Colon (tissue), 2 donors: Measurements from ENCODE around the gene GYPC.

ENCODE experiments used
- FAIRE-seq: peaks from 2 replicates; lab custom pipeline; 2012; peaks lifted over from hg19 to GRCh38; lab: Jason Lieb, UNC
- donor health status: control.
- donor health status: control.

The GYPC gene

DNA sequence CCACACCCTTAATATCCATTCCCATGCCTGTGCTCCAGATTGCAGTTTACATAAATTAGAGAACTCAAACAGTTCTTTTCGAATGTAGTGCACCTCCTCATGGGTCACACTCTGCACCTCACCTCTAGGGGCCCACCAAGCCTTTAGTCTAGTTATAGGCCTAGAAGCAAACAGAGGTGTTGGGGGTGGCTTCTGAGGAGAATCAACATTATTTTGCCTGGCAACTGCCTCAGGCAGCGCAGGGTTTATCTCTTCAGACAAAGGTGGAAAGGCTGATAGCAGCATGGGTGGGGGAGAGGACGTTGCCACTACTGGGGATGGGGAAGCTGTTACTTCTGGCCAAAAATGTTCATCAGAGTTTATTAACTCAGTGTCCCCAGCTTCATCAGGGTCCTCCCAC, 5.0 kb upstream of the GYPC start:
- FAIRE-seq: no peak

- FAIRE-seq: no peak
Observed at GRCh38 chr2:126652323-126652891, 3.6 kb upstream of the GYPC start.

DNA sequence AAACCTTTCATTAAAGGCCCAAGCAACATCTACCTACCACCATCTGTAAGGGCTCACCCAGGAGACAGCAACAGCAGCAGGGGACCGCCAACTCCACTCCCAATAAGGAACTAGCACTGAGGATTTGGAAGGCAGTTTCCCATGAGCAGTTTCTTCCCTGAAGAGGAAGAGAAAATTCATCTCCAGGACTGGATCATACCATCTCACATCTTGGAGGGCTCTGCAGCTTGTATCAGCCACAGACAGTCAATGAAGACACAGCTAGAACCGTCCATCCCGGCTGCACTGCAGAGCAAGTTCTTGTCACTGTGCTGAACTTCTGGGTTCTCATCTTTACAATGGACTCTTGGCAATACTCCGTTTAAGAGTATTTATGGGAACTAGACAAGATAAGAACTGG, 2.8 kb upstream of the GYPC start:
- no peak for FAIRE-seq

- FAIRE-seq: no peak
Observed at GRCh38 chr2:126653761-126654160, 2.2 kb upstream of the GYPC start.

DNA sequence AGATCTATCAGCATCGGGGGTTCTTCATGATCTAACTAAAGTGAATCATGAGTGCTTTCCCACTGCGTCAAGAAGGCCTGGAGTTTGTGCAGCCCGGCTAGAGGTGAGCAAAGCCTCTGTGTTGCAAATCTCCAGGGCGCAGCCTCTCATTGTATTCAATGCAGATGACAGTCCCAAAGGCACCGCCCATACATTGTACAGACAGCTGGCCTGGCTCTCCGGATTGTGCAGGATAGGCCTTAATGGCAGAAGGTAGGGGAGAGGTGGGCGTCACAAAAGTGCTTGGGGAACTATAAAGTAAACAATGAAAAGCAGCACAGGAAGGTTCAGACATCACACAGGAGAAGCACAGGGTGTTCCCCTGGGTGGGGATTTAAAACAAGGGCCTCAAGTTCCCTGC, 907 bp upstream of the GYPC start:
- FAIRE-seq: no peak

GRCh38 chr2:126656431-126657147, 631 bp downstream of the GYPC start:
- no peak for FAIRE-seq

DNA sequence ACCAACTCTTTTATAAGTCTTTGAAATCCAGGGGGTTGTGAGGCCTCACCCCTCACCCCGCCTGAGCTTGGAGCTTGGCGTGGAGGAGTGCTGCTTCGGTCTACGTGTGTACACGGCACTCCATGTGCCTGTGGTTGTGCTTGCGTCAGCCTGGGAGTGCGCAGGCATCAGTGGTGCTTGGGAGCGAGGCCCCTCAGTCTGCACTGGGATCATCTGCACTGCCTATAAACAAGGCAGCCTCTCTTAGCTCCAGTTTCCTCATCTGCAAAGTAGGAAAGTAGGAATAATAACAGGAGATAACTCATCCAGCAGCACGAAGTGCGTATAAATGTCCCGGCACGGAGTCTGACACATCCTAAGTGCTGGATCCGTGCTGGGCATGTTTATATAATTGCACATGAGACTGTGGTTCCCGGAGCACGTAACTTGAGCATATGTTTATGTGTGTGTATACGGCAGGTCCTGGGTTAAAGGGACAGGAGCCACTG, 1.2 kb downstream of the GYPC start:
- FAIRE-seq: no peak

DNA sequence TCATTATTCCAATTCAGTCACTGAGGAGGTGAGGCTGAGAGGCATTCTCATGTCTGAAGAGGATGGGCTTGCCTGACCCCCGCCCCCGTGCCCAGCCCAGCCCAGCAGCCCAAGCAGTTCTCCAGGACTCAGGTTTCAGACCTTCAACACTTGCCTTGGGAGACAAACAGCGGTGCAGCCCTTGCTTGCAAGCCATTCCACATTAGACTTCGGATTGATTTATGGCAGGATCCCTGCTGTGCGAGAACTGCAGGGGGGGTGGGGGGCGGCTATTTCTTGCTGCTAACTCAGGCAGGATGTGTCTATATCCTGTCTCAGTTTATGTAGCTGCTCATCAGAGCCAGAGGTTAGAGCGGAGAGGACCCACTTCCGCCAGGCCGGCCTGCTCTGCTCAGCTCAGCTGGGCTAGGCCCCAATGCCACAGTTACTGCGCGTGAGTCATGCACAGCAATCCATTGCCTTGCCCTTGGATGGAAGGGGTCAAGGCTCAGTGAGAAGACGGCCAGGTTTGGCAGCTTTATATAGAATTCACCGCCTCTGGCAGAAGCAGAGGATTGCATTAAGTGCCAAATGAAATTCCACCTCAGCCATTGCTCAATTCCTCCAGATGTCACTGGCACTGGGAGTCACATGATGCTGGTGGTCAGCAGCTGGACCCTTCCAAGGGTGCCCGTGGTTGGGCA, 1.8 kb downstream of the GYPC start:
- FAIRE-seq: no peak

- FAIRE-seq: no peak
Observed at GRCh38 chr2:126658319-126658904, 2.5 kb downstream of the GYPC start.

DNA sequence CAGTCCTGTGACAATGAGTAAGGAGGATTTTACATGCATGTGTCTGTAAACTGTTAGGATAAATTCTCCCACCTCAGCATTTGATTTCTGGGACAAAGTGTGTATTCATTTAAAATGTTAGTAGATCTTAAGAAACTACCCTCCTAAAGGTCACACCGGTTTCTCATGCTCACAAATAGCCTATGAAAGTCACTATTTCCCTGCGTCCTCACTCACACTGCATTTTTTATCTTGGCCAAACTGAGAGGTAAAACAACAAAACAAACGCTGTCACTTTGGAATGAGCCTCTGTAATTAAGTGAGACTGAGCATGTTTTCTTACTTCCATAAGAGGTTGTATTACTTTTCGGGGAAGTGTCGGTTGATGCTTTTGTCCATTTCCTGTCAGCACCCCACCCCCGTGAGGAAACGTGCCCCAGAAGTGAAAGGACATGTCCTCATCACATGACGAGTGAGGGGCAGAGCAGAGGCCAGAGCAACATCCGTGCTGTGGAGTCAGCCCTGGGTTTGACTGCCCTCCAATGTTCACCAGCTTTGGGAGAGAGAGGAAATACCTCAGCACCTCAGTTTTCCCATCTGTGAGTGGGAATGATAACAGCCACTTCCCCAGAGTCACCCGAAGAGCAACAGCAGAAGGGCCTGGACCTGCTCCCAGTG, 3.1 kb downstream of the GYPC start:
- FAIRE-seq: no peak

- FAIRE-seq: no peak
Observed at GRCh38 chr2:126659562-126660467, 3.9 kb downstream of the GYPC start.

DNA sequence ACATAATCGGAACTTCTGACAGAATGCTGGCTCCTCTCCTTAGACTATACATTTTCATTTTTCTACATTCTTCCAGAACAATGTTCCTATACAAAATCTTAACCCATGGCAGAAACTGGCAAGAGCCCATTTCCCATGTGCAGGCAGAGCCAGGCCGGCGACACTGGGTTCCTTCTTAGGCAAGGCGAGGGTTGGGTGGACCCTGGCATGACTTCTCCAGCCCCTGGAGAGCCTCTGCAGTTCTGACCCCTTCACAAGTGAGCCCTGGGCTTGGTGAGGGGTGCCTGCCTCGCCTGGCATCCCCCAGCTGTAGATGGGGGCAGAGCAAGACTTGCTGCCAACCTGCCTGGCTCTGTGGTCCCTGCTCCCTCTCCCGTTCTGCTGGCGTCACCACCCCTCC, 5.0 kb downstream of the GYPC start:
- FAIRE-seq: no peak

- no peak for FAIRE-seq
Observed at GRCh38 chr2:126661702-126662500, 5.9 kb downstream of the GYPC start.

- FAIRE-seq: no peak
Observed at GRCh38 chr2:126662621-126663020, 6.7 kb downstream of the GYPC start.

DNA sequence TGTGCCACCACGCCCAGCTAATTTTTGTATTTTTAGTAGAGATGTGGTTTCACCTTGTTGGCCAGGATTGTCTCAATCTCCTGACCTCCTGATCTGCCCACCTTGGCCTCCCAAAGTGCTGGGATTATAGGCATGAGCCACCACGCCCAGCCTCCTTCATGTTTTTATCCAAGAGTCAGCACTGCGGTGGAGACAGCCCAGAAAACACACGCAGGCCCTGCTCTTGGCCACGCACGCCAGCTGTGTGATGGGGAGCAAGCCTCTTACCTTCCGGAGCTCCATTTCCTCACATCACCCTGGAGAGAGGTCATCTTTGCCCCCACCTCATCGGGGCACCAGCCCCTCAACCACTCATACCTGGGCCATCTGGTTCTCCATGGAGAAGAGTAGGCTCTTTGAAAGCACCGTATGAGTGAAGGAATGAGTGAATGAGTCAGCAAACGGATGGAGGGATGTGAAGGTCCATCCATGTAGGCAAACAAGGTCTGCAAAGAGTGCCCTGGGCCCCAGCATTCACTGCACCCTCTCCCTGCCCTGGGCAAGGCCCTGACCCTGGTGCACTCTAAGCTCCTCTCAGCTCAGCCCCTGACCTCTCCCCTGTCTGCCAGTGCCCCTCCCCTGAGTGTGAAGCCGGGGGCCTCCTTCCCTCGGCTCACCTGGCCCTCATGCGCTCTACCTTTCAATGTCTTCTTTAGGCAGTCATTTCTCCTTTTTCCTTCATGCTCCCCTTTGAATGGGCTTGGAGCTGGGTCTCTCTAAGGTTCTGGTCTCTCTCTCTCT, 7.4 kb downstream of the GYPC start:
- FAIRE-seq: no peak

- FAIRE-seq: no peak
Observed at GRCh38 chr2:126664234-126664633, 8.3 kb downstream of the GYPC start.

GRCh38 chr2:126664639-126665038, 8.7 kb downstream of the GYPC start:
- FAIRE-seq: no peak

- FAIRE-seq: no peak
Observed at GRCh38 chr2:126665483-126665882, 9.5 kb downstream of the GYPC start.

DNA sequence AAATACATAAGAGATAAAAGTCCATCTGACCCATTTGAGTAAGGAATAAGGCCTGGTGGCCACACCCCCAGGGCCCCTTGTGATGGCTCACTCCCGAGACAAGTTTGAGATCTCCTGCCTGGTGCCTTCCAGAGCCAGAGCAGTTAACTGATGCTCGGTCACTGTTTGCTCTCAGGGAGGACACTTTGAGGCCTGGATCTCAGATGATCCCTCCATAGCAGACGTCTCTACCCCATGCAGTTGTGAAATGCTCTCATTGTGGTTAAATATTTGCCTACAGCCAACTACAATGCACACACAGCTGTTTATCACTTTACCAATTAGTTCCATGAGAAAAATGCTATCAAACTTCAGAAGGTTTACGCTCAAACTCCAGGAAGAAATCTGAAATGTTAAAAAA, 12.3 kb downstream of the GYPC start:
- FAIRE-seq: no peak

DNA sequence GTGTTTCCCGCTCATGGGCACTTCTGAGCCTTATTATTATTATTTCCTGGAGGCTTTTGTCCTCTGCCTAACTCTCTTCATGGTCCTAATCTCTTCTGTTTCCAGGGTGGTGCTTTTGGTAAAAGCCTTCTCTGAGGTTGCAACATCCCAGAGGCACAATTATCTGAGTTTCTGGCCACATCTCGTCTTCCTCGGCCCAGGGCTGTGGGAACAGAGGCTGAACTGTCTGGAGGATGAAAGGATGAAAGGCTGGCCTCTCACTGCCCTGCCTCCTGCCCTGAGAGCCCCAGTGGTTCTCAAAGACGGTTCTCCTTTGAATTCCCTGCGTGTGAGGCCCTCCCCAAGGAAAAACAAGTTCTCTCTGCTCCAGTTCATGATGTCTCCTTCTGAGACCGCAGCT, 13.8 kb downstream of the GYPC start:
- no peak for FAIRE-seq
